ENCODE data around the gene GPR68. TPM values are rescaled to one million over a fixed set of nuclear protein-coding genes. Genes with fewer than 3 reads are reported as not detected.

GPR68 gene
- total and polyA plus RNA-seq, 2 experiments from 2014 or later, result 0.19 to 0.35 TPM

GRCh38 chr14:91282954-91283645, 38.6 kb upstream of the GPR68 start (continued):
- TF ChIP-seq REST (IDR thresholded peaks at IDR 0.05; ENCODE audit: unreplicated experiment) (no peak), ZNF331 (CRISPR knock-in tag; IDR thresholded peaks at IDR 0.05; ENCODE audit: low read depth) (no peak), EZH2 (IDR thresholded peaks at IDR 0.05; ENCODE audit: low read depth, unreplicated experiment) (no peak), JUNB (IDR thresholded peaks at IDR 0.05; ENCODE audit: unreplicated experiment) (no peak), CREB1 (CRISPR knock-in tag; IDR thresholded peaks at IDR 0.05; ENCODE audit: low read depth) (no peak), EZH2phosphoT487 (IDR thresholded peaks at IDR 0.05; ENCODE audit: unreplicated experiment) (no peak), POLR2AphosphoS5 (IDR thresholded peaks at IDR 0.05; ENCODE audit: low read depth) (no peak)

DNA sequence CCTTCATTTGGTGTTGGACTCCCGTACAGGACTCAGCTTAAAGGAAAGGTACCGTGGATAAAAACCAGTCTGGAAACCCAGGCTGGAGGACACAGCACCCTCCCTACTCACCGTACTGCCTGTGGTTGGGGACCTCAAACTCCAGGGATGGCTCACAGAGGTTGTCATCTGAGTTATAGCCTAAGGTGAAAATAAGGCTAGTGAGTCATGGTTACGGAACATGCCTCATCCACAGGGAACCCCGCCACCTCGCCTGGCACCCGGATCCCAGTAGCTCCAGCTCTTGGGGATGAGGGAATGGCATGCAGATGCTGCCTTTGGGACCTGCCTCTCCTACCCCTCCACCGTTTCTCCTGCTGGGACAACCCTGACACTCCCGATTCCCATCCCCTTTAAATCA, 36.8 kb upstream of the GPR68 start:
- H3K4me3 ChIP-seq, result no peak overlapping the region
- ATAC-seq, result no peak

GRCh38 chr14:91280129-91280528, 35.6 kb upstream of the GPR68 start:
- Mint-ChIP-seq H3K4me1 (no peaks in the 10 kb centered on the region), H3K27me3 (ENCODE audit: insufficient read depth, low read depth, poor library complexity) (peaks cover 3% of the 10 kb centered on the region), H3K4me3 (no peak overlapping the region), H3K9me3 (no peaks in the 10 kb centered on the region), H3K27ac (no peak overlapping the region), H3K36me3 (ENCODE audit: low read depth) (peaks cover 53% of the 10 kb centered on the region)
- no peak for DNase-seq (ENCODE audit: low spot score)
- Histone ChIP-seq H3F3A (replicated peaks; ENCODE audit: low read depth) (no peaks in the 10 kb centered on the region), H3K4me1 (ENCODE audit: insufficient read depth) (no peaks in the 10 kb centered on the region), H3K36me3 (ENCODE audit: insufficient read depth) (peaks cover 18% of the 10 kb centered on the region), H3K4me3 (no peak overlapping the region), H3K9me2 (ENCODE audit: insufficient read depth) (no peaks in the 10 kb centered on the region), H3K27ac (ENCODE audit: low read depth) (no peak overlapping the region), H2AFZ (no peak overlapping the region), H3K27me3 (ENCODE audit: insufficient read depth) (no peaks in the 10 kb centered on the region), H4K20me1 (replicated peaks; ENCODE audit: insufficient read depth) (0 out of 2 replicates have a peak, but pooled peaks cover 4% of the 10 kb centered on the region), H3K79me2 (replicated peaks; ENCODE audit: insufficient read depth) (no peaks in the 10 kb centered on the region), H3K4me2 (no peak overlapping the region)
- ATAC-seq, result no peak
- TF ChIP-seq ZNF331 (CRISPR knock-in tag; IDR thresholded peaks at IDR 0.05; ENCODE audit: low read depth) (no peak), JUNB (IDR thresholded peaks at IDR 0.05; ENCODE audit: unreplicated experiment) (no peak), CTCF (conservative IDR thresholded peaks at IDR 0.05; ENCODE audit: low read depth in 2 of 2) (no peak), POLR2AphosphoS5 (IDR thresholded peaks at IDR 0.05; ENCODE audit: low read depth) (no peak), EZH2 (IDR thresholded peaks at IDR 0.05; ENCODE audit: low read depth, unreplicated experiment) (no peak), ZNF114 (CRISPR knock-in tag; IDR thresholded peaks at IDR 0.05) (no peak), REST (IDR thresholded peaks at IDR 0.05; ENCODE audit: unreplicated experiment) (no peak), EZH2phosphoT487 (IDR thresholded peaks at IDR 0.05; ENCODE audit: unreplicated experiment) (no peak), NANOG (IDR thresholded peaks at IDR 0.05; ENCODE audit: borderline replicate concordance) (no peak)
- TF ChIP-seq, protein P1, sequence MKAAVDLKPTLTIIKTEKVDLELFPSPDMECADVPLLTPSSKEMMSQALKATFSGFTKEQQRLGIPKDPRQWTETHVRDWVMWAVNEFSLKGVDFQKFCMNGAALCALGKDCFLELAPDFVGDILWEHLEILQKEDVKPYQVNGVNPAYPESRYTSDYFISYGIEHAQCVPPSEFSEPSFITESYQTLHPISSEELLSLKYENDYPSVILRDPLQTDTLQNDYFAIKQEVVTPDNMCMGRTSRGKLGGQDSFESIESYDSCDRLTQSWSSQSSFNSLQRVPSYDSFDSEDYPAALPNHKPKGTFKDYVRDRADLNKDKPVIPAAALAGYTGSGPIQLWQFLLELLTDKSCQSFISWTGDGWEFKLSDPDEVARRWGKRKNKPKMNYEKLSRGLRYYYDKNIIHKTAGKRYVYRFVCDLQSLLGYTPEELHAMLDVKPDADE (IDR thresholded peaks at IDR 0.05), result no peak

More for the DNA sequence above, 36.8 kb upstream of the GPR68 start:
- H4K20me1 ChIP-seq (replicated peaks; ENCODE audit: insufficient read depth), result 0 out of 2 replicates have a peak, but pooled peaks cover 3% of the 10 kb centered on the region
- Mint-ChIP-seq H3K9me3 (no peaks in the 10 kb centered on the region), H3K27me3 (ENCODE audit: insufficient read depth, low read depth, poor library complexity) (peaks cover 3% of the 10 kb centered on the region), H3K27ac (no peak overlapping the region), H3K4me3 (no peak overlapping the region), H3K36me3 (ENCODE audit: low read depth) (peaks cover 54% of the 10 kb centered on the region), H3K4me1 (no peaks in the 10 kb centered on the region)
- no peak for DNase-seq (ENCODE audit: low spot score)
- no peak for TF ChIP-seq EZH2 (IDR thresholded peaks at IDR 0.05; ENCODE audit: low read depth, unreplicated experiment)
- no peak overlapping the region for H3K4me2 ChIP-seq
- H3K36me3 ChIP-seq (ENCODE audit: insufficient read depth), result peaks cover 22% of the 10 kb centered on the region
- H3K9me2 ChIP-seq (ENCODE audit: insufficient read depth), result no peaks in the 10 kb centered on the region
- no peaks in the 10 kb centered on the region for H3F3A ChIP-seq (replicated peaks; ENCODE audit: low read depth)
- no peak overlapping the region for H2AFZ ChIP-seq
- H3K27ac ChIP-seq (ENCODE audit: low read depth), result no peak overlapping the region
- H3K4me1 ChIP-seq (ENCODE audit: insufficient read depth), result no peaks in the 10 kb centered on the region
- H3K79me2 ChIP-seq (replicated peaks; ENCODE audit: insufficient read depth), result no peaks in the 10 kb centered on the region
- H3K27me3 ChIP-seq (ENCODE audit: insufficient read depth), result no peaks in the 10 kb centered on the region

All from GM23338 (cell line).